Measurements from ENCODE around the gene CACNA1C. TPM values are rescaled to one million over a fixed set of nuclear protein-coding genes. Genes with fewer than 3 reads are reported as not detected.

Gene CACNA1C
- total RNA-seq, 4 donors from 2014 or later = 5.2 to 12.9 (median 6.3) TPM

DNA sequence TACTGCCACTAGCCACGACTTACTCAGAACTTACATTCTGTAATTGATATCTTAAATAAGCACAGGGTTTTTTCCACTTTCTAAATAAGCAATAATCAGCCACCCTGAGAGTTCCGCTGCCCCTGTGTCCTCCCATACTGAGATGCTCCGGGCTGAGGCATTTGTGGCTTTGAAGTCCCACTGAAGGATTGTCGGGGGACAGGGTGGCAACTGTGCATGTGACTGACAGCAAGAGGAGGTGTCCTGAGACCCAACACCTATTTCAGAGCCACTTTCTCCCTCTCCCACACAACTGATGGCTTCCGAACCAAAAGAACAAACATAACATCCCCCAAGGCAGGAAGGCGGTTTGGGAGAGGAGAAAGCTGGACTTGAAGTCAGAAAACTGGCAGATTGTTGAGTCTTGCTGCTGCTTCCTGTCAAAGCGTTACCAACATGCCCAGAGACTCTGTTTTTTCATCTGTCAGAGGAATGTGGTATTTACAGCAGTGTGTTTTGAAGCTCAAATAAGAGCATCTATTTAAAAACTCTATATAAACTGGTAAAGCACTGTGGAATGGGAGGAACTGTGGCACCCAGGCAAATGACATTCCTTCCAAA is 584.1 kb downstream of the CACNA1C start:
- no peaks in the 10 kb centered on the region for H3K27me3 ChIP-seq
- no peaks in the 10 kb centered on the region for H3K9me3 ChIP-seq
- H3K27ac ChIP-seq = no peak overlapping the region
- H3K4me3 ChIP-seq = no peak overlapping the region
- no peak for DNase-seq (ENCODE audit: low spot score in 2 of 2)
- H3K4me1 ChIP-seq = peaks cover 0 to 20% (median 3%) of the 10 kb centered on the region in 4 donors
- TF ChIP-seq POLR2A (IDR thresholded peaks at IDR 0.05) = no peak
- TF ChIP-seq EP300 (IDR thresholded peaks at IDR 0.05) = no peak
- TF ChIP-seq, protein P1, sequence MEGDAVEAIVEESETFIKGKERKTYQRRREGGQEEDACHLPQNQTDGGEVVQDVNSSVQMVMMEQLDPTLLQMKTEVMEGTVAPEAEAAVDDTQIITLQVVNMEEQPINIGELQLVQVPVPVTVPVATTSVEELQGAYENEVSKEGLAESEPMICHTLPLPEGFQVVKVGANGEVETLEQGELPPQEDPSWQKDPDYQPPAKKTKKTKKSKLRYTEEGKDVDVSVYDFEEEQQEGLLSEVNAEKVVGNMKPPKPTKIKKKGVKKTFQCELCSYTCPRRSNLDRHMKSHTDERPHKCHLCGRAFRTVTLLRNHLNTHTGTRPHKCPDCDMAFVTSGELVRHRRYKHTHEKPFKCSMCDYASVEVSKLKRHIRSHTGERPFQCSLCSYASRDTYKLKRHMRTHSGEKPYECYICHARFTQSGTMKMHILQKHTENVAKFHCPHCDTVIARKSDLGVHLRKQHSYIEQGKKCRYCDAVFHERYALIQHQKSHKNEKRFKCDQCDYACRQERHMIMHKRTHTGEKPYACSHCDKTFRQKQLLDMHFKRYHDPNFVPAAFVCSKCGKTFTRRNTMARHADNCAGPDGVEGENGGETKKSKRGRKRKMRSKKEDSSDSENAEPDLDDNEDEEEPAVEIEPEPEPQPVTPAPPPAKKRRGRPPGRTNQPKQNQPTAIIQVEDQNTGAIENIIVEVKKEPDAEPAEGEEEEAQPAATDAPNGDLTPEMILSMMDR (IDR thresholded peaks at IDR 0.05) = no peak
- 70 to 72% methylated on average over 7 of the region's 7 CpGs for WGBS, 2 donors
- no peaks in the 10 kb centered on the region for H3K36me3 ChIP-seq

DNA sequence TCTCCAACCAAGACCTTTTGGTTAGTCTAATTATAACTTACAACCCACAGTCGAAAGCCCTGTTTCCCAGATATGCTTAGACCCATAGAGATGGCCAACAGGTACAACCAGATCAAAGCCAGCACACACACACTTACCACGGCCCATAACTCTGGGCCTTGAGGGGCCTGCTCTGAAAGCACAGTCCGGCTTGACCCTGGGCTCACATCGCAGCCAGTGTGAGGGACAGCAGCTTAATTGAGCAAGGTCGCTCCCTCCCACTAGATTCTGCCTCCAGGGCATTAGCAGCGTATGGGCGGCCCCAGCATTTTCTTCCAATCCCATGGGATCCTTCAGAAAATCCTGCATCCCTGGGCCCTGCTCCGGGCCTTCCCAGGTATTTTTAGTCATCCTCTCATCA is 584.6 kb downstream of the CACNA1C start:
- Histone ChIP-seq H3K27me3 (no peaks in the 10 kb centered on the region), H3K4me1 (peaks cover 0 to 15% (median 3%) of the 10 kb centered on the region in 4 donors), H3K27ac (no peak overlapping the region), H3K4me3 (no peak overlapping the region), H3K36me3 (no peaks in the 10 kb centered on the region), H3K9me3 (no peaks in the 10 kb centered on the region)
- WGBS, 2 donors = 65 to 76% methylated on average over 8 of the region's 8 CpGs
- TF ChIP-seq, protein P1 (IDR thresholded peaks at IDR 0.05) = no peak
- no peak for TF ChIP-seq POLR2A (IDR thresholded peaks at IDR 0.05)
- TF ChIP-seq EP300 (IDR thresholded peaks at IDR 0.05) = no peak
- no peak for DNase-seq (ENCODE audit: low spot score in 2 of 2)

DNA sequence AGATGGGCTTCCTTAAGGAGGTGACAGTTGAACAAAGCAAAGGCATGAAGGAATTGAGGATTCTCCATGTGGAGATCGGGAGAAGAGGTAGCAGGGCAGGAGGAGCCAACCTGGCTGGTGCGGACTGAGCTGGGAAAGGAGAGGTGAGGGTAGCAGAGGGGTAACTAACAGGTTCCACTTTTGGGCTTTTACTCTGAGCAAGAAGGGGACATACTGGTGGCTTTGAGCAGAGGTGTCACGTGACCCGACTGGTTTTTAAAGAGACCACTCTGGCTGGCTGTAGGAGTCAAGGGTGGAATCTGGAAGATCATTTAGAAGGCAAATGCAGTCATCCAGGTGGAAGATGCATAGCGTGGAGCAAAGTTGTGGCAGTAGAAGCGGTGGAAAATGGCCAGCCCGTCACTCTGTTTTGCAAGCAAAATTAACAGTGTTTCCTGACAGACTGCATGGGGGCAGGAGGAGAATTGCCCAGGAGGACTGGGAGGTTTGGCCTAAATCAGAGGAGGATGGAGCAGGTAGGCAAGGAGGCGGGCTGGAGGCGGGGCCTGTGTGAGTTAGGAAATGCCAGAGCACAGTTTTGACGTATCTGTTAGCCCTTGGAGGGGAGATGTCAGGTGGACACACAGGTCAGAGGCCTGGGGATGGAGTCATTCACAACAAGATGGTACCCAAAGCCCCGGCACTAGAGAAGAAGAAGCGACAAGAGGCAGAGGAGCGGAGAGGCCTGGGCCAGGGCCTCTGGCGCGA is 585.7 kb downstream of the CACNA1C start:
- peaks cover 0 to 15% (median 3%) of the 10 kb centered on the region in 4 donors for H3K4me1 ChIP-seq
- no peak overlapping the region for H3K4me3 ChIP-seq
- TF ChIP-seq, protein P1 (IDR thresholded peaks at IDR 0.05) = no peak
- no peak for TF ChIP-seq POLR2A (IDR thresholded peaks at IDR 0.05)
- TF ChIP-seq EP300 (IDR thresholded peaks at IDR 0.05) = no peak
- no peak overlapping the region for H3K27ac ChIP-seq
- H3K36me3 ChIP-seq = no peaks in the 10 kb centered on the region
- H3K9me3 ChIP-seq = no peaks in the 10 kb centered on the region
- H3K27me3 ChIP-seq = no peaks in the 10 kb centered on the region
- WGBS, 2 donors = 91 to 92% methylated on average over 15 of the region's 15 CpGs
- no peak for DNase-seq (ENCODE audit: low spot score in 2 of 2)

DNA sequence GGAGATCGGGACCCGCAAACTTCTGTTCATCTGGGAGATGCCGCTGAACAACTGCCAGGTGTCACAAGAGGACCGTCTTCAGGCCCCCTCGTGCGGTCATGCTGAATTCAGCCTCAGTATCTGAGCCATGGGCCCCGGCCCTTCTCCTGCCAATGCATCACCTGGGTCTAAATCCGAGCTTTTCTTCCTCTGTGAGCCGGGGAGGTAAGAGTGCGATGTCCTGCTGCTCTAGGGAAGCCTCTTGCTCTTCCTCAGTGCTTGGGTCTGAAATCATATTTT is 586.2 kb downstream of the CACNA1C start:
- Histone ChIP-seq H3K27ac (no peak overlapping the region), H3K4me3 (no peak overlapping the region), H3K9me3 (no peaks in the 10 kb centered on the region), H3K4me1 (peaks cover 0 to 15% (median 3%) of the 10 kb centered on the region in 4 donors), H3K36me3 (no peaks in the 10 kb centered on the region), H3K27me3 (no peaks in the 10 kb centered on the region)
- TF ChIP-seq EP300 (IDR thresholded peaks at IDR 0.05) (no peak), POLR2A (IDR thresholded peaks at IDR 0.05) (no peak)
- TF ChIP-seq, protein P1 (IDR thresholded peaks at IDR 0.05) = no peak
- 93 to 95% methylated on average over 10 of the region's 10 CpGs for WGBS, 2 donors
- no peak for DNase-seq (ENCODE audit: low spot score in 2 of 2)

DNA sequence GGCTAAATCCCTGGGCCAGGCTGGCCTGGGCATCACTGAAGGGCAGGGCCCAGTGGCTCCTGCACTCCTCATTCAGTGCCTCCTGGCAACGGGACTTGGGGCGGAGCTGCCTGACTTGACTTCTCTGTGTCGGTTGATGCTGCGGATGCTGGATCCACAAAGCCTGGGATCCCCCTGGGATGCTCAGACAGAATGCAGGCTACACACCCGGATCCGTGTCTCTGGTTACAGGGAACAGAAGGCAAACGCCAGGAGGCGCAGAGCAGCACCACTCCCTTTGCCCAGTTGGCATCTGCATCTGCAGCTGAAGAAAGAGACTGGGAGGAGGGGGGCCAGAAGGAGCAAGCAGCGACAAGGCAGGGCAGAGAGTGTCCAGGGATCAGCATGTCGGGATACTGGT is 587.5 kb downstream of the CACNA1C start:
- H3K27me3 ChIP-seq = no peaks in the 10 kb centered on the region
- peaks cover 0 to 15% (median 3%) of the 10 kb centered on the region in 4 donors for H3K4me1 ChIP-seq
- no peak overlapping the region for H3K4me3 ChIP-seq
- no peaks in the 10 kb centered on the region for H3K36me3 ChIP-seq
- WGBS, 2 donors = 61 to 69% methylated on average over 10 of the region's 10 CpGs
- H3K9me3 ChIP-seq = no peaks in the 10 kb centered on the region
- no peak for DNase-seq (ENCODE audit: low spot score in 2 of 2)
- no peak for TF ChIP-seq EP300 (IDR thresholded peaks at IDR 0.05)
- TF ChIP-seq POLR2A (IDR thresholded peaks at IDR 0.05) = no peak
- TF ChIP-seq, protein P1 (IDR thresholded peaks at IDR 0.05) = no peak
- H3K27ac ChIP-seq = peak overlapping the region in 2 of 4 donors; percentile 36 to 64

Data from tibial nerve (tissue), 4 donors.